MM.1S (cell line): ENCODE data around the gene ELP2.

Experiments
- CTCF ChIP-seq: fragments of 300-600 bp; sonication (generic); IDR thresholded peaks from 2 replicates; pipeline ENCODE4 v1.5.1; 2016; ENCODE audit warnings: antibody characterized with exemption, low read length, mixed read lengths
- EZH2phosphoT487 ChIP-seq: fragments of 300-600 bp; sonication (generic); IDR thresholded peaks from 2 replicates; pipeline ENCODE4 v1.6.1; 2018; ENCODE audit warnings: antibody characterized with exemption, low read length

- TF ChIP-seq EZH2phosphoT487 (no peak), CTCF (no peak)
Observed at GRCh38 chr18:36229188-36229587, 99.5 kb downstream of the ELP2 start.
